ACC112 (cell line): ENCODE results near the gene ANKRD9.
"Not testable (repeated sequence)": the region's sequence is repeated elsewhere in the genome, so short reads cannot be mapped to it uniquely, and the experiment has no call there.

Source experiments
- H2AFZ ChIP-seq: fragments of 200-600 bp; sonication (generic); one replicate; pipeline ENCODE4 v1.6.0; 2017; ENCODE audit warnings: antibody characterized with exemption, low read length; ENCODE audit not compliant: unreplicated experiment
- H3K27ac ChIP-seq: fragments of 200-600 bp; sonication (generic); 2 replicates; pipeline ENCODE4 v1.5.1; 2014; ENCODE audit warnings: low read depth, mild to moderate bottlenecking, antibody characterized with exemption, low read length, moderate library complexity
- H3K27me3 ChIP-seq: fragments of 200-600 bp; sonication (generic); 2 replicates; pipeline ENCODE4 v1.6.1; 2014; ENCODE audit warnings: mild to moderate bottlenecking, antibody characterized with exemption, low read length, moderate library complexity, mixed read lengths; ENCODE audit not compliant: insufficient read depth
- H3K36me3 ChIP-seq: fragments of 200-600 bp; sonication (generic); 2 replicates; pipeline ENCODE4 v1.6.1; 2016; ENCODE audit warnings: mild to moderate bottlenecking, antibody characterized with exemption, low read length, moderate library complexity, mixed read lengths; ENCODE audit not compliant: insufficient read depth
- H3K4me1 ChIP-seq: fragments of 200-600 bp; sonication (generic); one replicate; pipeline ENCODE4 v1.6.1; 2016; ENCODE audit warnings: low read length, mixed read lengths; ENCODE audit not compliant: insufficient read depth, unreplicated experiment, control insufficient read depth
- H3K4me3 ChIP-seq: fragments of 200-600 bp; sonication (generic); 2 replicates; pipeline ENCODE4 v1.5.1; 2014; ENCODE audit warnings: mild to moderate bottlenecking, low read depth, low read length
- H3K79me2 ChIP-seq: fragments of 200-600 bp; sonication (generic); one replicate; pipeline ENCODE4 v1.6.0; 2016; ENCODE audit warnings: low read length; ENCODE audit not compliant: control insufficient read depth, unreplicated experiment, insufficient read depth

The ANKRD9 gene

GRCh38 chr14:102545461-102546265, 36.1 kb upstream of the ANKRD9 start:
- Histone ChIP-seq H3K27me3 (peaks cover 20% of the 10 kb centered on the region), H2AFZ (no peak overlapping the region), H3K4me3 (no peak overlapping the region), H3K36me3 (no peaks in the 10 kb centered on the region), H3K27ac (no peak overlapping the region), H3K79me2 (no peaks in the 10 kb centered on the region), H3K4me1 (no peaks in the 10 kb centered on the region)

GRCh38 chr14:102544747-102545460, 35.3 kb upstream of the ANKRD9 start:
- Histone ChIP-seq H2AFZ (no peak overlapping the region), H3K79me2 (no peaks in the 10 kb centered on the region), H3K4me3 (no peak overlapping the region), H3K36me3 (no peaks in the 10 kb centered on the region), H3K27me3 (peaks cover 20% of the 10 kb centered on the region), H3K4me1 (peaks cover 4% of the 10 kb centered on the region), H3K27ac (no peak overlapping the region)

DNA sequence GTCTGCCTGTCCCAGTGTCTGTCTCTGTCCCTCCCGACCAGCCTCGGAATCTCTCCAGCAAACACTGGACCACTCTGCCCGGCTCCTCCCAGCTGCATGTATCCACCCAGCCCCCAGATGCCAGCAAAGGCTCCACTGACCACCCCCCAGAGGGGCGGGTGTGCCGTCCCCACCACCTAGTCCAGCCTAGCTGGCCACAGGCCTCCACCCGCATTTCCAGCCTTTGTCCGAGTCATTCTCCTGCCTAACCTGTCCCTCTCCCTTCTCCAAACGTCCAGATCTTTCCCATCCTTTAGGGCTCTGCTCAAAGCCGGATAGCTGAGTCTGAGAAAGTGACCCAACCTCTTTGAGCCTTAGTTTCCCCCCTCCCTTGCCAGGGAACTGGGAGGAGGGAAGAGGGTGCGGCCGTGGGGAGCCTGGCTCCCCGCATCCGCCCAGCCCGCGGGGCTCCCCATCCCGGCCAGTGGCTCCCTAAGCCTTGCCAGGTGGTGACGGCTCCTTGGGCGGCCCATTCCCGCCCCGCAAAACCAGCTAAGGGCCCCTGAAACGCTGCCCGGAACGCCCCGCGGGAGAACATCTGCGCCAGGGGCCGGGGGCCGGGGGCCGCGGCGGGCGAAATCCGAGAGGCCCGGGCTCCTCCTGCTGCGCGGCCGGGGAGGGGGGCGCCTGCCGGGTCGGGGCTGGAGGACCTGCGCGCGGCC, 34.6 kb upstream of the ANKRD9 start:
- H3K4me1 ChIP-seq: peaks cover 12% of the 10 kb centered on the region
- H3K4me3 ChIP-seq: no peak overlapping the region
- H3K79me2 ChIP-seq: no peaks in the 10 kb centered on the region
- no peak overlapping the region for H3K27ac ChIP-seq
- H3K36me3 ChIP-seq: no peaks in the 10 kb centered on the region
- H3K27me3 ChIP-seq: peaks cover 20% of the 10 kb centered on the region
- no peak overlapping the region for H2AFZ ChIP-seq

DNA sequence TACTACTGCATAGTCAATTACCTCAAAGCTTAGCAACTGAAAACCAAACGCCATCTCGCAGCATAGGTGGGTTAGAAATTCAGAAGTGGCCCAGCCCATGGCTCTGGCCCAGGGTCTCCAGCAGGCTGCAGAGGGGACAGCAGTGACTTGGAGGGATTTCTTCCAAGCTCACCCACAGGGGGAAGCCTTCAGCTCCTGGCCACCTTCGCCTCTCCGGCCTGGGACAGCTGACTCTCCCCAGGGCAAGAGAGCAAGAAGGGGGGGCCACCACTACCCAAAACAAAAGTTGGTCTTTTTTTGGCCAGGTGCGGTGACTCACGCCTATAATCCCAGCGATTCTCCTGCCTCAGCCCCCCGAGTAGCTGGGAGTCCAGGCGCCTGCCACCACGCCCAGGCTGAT, 32.2 kb upstream of the ANKRD9 start:
- Histone ChIP-seq H3K36me3 (no peaks in the 10 kb centered on the region), H3K4me1 (peaks cover 18% of the 10 kb centered on the region), H3K79me2 (no peaks in the 10 kb centered on the region), H3K4me3 (no peak overlapping the region), H2AFZ (no peak overlapping the region), H3K27ac (no peak overlapping the region), H3K27me3 (peaks cover 20% of the 10 kb centered on the region)

DNA sequence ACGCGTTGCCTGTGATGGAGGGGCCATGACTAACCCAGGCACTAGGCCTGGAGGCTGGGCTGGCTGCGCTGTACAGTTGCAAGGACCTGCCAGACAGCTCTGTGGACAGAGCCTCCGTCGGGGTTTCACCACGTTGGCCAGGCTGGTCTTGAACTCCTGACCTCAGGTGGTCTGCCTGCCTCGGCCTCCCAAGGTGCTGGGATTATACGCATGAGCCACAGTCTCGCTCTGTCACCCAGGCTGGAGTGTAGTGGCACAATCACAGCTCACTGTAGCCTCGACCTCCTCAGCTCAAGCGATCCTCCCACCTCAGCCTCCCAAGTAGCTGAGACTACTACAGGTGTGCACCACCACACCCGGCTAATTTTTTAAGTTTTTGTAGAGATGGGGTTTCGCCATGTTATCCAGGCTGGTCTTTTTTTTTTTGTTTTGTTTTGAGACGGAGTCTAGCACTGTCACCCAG, 31.5 kb upstream of the ANKRD9 start:
- not testable (repeated sequence) for H3K36me3 ChIP-seq, H2AFZ ChIP-seq, H3K4me3 ChIP-seq, H3K79me2 ChIP-seq, H3K27ac ChIP-seq
- Histone ChIP-seq H3K4me1 (peaks cover 18% of the 10 kb centered on the region), H3K27me3 (peaks cover 20% of the 10 kb centered on the region)

DNA sequence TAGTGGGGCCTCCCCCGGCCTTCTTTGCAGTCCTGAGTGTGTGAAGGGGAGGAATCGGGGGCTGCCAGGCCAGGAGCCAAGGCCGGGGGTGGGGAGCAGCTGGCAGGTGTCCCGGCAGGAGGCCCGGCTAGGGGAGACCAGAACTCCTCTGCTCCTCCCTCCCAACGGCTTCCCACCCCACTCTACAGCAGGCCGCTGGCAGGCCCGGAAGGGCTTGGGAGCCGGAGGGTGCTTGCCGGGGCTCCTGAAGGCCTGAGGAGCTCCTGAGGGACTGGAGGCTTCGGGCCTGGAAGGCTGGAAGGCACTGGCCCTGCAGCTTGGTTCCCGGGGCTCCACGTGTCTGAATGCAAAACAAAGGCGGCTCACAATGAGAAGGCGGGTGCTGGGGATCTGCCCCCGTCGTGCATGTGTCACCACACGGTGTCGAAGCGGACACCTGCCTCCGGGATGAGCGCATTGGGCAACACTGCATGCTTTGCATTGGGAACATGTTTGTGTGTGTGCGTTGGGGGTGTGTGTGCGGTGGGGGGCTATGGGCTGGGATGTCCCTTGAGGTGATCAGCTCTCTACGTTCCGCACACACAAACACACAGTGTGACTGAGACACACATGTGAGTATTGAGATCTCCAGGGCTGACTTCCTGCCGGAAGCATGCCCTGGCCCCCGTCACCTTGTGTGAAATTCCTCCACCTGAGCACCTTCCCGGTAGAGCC, 30.9 kb upstream of the ANKRD9 start:
- Histone ChIP-seq H3K4me1 (peaks cover 18% of the 10 kb centered on the region), H3K36me3 (no peaks in the 10 kb centered on the region), H3K79me2 (no peaks in the 10 kb centered on the region), H2AFZ (no peak overlapping the region), H3K27ac (no peak overlapping the region), H3K4me3 (no peak overlapping the region), H3K27me3 (peaks cover 16% of the 10 kb centered on the region)

DNA sequence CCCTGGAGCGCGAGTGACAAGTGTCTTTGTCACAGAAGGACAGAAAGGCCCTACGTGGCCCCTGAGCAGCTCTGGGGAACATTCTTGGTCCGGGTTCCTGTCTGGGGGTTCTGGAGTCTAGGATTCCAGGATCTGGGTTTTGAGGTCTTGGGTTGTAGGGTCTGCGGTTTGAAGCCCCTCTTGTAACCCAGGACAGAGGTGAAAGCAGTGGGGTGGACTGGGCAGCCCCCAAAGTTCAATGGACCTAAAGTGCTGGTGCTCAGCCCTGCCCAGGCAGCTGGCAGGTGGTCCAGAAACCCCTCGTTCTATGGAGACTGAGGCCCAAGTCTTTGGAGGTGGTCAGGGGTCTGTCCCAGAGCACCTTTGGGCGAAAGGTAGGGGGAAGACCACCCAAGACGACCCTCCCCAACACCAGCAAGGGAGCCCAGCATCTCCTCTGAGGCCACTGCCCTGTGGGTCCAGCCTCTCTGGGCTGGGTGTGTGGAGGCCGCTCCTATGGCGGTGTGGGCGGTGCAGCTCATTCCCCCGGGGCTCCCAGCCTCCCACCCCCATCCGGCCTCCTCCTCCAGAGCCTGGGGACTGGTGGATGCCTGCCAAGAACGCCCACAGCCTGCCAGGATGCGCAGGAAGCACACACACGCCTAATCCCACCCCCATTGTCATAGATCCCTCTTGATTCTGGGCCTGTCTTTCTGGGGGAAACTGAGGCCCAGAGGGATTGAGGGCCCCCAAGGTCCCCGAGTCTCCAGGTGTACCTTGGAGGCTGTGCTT, 30.2 kb upstream of the ANKRD9 start:
- H3K79me2 ChIP-seq: no peaks in the 10 kb centered on the region
- H3K4me1 ChIP-seq: peaks cover 18% of the 10 kb centered on the region
- H3K27me3 ChIP-seq: peaks cover 9% of the 10 kb centered on the region
- no peak overlapping the region for H2AFZ ChIP-seq
- H3K36me3 ChIP-seq: no peaks in the 10 kb centered on the region
- no peak overlapping the region for H3K4me3 ChIP-seq
- no peak overlapping the region for H3K27ac ChIP-seq

- Histone ChIP-seq H3K27ac (no peak overlapping the region), H2AFZ (no peak overlapping the region), H3K4me1 (peaks cover 18% of the 10 kb centered on the region), H3K27me3 (peaks cover under 1% of the 10 kb centered on the region; the same call in 1 of the 2 replicates), H3K36me3 (no peaks in the 10 kb centered on the region), H3K79me2 (no peaks in the 10 kb centered on the region), H3K4me3 (no peak overlapping the region)
Measured at GRCh38 chr14:102538602-102539543, 29.3 kb upstream of the ANKRD9 start.

DNA sequence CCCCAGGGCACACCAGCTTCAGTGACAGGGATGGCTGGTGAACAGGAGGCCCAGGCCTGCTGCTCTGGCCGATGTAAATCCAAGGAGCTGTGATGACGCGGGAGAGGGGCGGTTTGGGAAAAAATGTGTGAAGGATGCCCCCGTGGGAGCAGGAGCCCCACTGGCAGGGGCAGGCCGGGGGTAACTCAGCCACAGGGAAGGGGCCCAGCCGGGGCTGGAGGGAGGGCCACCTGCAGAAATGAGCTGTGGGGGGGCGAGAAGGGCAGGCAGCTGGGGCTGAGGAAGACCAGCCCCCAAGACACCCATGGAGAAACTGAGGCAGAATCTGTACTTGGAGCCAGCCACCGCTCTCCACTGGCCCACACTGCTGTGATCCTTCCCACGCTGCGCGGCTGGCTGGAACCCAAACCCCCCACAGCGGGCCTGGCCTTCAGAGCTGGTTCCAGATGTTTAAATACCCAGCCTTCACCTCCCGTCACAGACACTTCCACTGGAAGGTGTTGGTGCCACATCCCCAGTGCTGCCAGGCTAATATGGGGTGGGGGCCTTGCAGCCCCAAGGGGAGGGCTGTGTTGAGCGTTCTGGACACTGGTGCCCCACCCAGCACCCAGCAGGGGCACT, 28.5 kb upstream of the ANKRD9 start:
- Histone ChIP-seq H3K79me2 (no peaks in the 10 kb centered on the region), H3K27ac (no peak overlapping the region), H3K4me3 (no peak overlapping the region), H3K27me3 (no peaks in the 10 kb centered on the region), H3K36me3 (no peaks in the 10 kb centered on the region), H2AFZ (no peak overlapping the region), H3K4me1 (peaks cover 18% of the 10 kb centered on the region)
